HepG2 (cell line): ENCODE measurements around the gene USE1.

Experiments used
- ATF1 ChIP-seq: IDR thresholded peaks from 2 replicates; pipeline ENCODE4 v1.6.1; 2016; ENCODE audit warnings: mild to moderate bottlenecking, control low read depth
- GABPA ChIP-seq, 2 experiments: IDR thresholded peaks; 2 replicates each; pipeline ENCODE4 v1.6.1; 2011 to 2016; ENCODE audit warnings: low read depth in 2 of 2, low read length in 1 of 2, missing biosample characterization in 1 of 2, missing genetic modification characterization in 1 of 2
- HMG20A ChIP-seq: IDR thresholded peaks from 2 replicates; pipeline ENCODE4 v1.6.1; 2016; ENCODE audit warnings: borderline replicate concordance
- HOMEZ ChIP-seq: IDR thresholded peaks from 2 replicates; pipeline ENCODE4 v1.6.1; 2016; ENCODE audit warnings: low read depth
- NFE2L2 ChIP-seq: fragments of 150-350 bp; IDR thresholded peaks from 2 replicates; pipeline ENCODE4 v1.6.1; 2014; ENCODE audit warnings: low read length
- POLR2A ChIP-seq, 2 experiments: IDR thresholded peaks; 2 replicates each; pipeline ENCODE4 v1.6.1; 2011; ENCODE audit warnings: low read depth in 2 of 2, low read length in 2 of 2, mild to moderate bottlenecking in 1 of 2, moderate library complexity in 1 of 2; ENCODE audit not compliant: insufficient read depth in 1 of 2
- SMAD1 ChIP-seq: sonication (generic); formaldehyde crosslinking; IDR thresholded peaks from 2 replicates; pipeline ENCODE4 v1.4.0; 2020; ENCODE audit warnings: missing genetic modification reagents, low read depth, mild to moderate bottlenecking, borderline replicate concordance
- SP5 ChIP-seq: IDR thresholded peaks from 2 replicates; pipeline ENCODE4 v1.6.1; 2016; ENCODE audit warnings: low read depth, borderline replicate concordance
- TAF1 ChIP-seq: sonication (generic); formaldehyde crosslinking; IDR thresholded peaks from 2 replicates; pipeline ENCODE4 v1.4.0; 2020; ENCODE audit warnings: missing genetic modification reagents
- TF ChIP-seq, protein P1 (sequence below): sonication (generic); formaldehyde crosslinking; IDR thresholded peaks from 2 replicates; pipeline ENCODE4 v1.5.0; 2020; ENCODE audit warnings: mild to moderate bottlenecking, missing genetic modification reagents, moderate library complexity

- peak in 1 of 2 experiments; percentile 35; a peak in 1 of 4 replicates for TF ChIP-seq POLR2A (IDR thresholded peaks at IDR 0.05; ENCODE audit: insufficient read depth in 1 of 2, low read depth in 2 of 2, low read length in 2 of 2)
- no peak for TF ChIP-seq NFE2L2
- TF ChIP-seq HOMEZ (CRISPR knock-in tag) = no peak
- no peak for TF ChIP-seq TAF1
- TF ChIP-seq SP5 = no peak
- TF ChIP-seq HMG20A (CRISPR knock-in tag) = no peak
- TF ChIP-seq ATF1 (CRISPR knock-in tag) = no peak
- TF ChIP-seq, protein P1, sequence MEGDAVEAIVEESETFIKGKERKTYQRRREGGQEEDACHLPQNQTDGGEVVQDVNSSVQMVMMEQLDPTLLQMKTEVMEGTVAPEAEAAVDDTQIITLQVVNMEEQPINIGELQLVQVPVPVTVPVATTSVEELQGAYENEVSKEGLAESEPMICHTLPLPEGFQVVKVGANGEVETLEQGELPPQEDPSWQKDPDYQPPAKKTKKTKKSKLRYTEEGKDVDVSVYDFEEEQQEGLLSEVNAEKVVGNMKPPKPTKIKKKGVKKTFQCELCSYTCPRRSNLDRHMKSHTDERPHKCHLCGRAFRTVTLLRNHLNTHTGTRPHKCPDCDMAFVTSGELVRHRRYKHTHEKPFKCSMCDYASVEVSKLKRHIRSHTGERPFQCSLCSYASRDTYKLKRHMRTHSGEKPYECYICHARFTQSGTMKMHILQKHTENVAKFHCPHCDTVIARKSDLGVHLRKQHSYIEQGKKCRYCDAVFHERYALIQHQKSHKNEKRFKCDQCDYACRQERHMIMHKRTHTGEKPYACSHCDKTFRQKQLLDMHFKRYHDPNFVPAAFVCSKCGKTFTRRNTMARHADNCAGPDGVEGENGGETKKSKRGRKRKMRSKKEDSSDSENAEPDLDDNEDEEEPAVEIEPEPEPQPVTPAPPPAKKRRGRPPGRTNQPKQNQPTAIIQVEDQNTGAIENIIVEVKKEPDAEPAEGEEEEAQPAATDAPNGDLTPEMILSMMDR (CRISPR knock-in tag) = no peak
- TF ChIP-seq GABPA (IDR thresholded peaks at IDR 0.05; ENCODE audit: low read depth, low read length) = no peak
- TF ChIP-seq GABPA (CRISPR knock-in tag; IDR thresholded peaks at IDR 0.05; ENCODE audit: low read depth) = no peak
- no peak for TF ChIP-seq SMAD1 (CRISPR knock-in tag)
Observed at GRCh38 chr19:17227798-17228367, 12.7 kb downstream of the USE1 start.
